Urinary bladder (tissue), 4 donors: ENCODE data around the gene DCLRE1C. TPM values are rescaled to one million over a fixed set of nuclear protein-coding genes. Genes with fewer than 3 reads are reported as not detected.
"Not testable (repeated sequence)": the region's sequence is repeated elsewhere in the genome, so short reads cannot be mapped to it uniquely, and the experiment has no call there.

Source experiments
- DNase-seq: peaks from one replicate; pipeline ENCODE4 v3.0.0-alpha.2; 2015; ENCODE audit errors: extremely low spot score
- H3K27ac ChIP-seq: one replicate; pipeline ENCODE4 v1.5.1; 2013; ENCODE audit warnings: low read depth, mild to moderate bottlenecking, moderate library complexity
- H3K36me3 ChIP-seq: one replicate; pipeline ENCODE4 v1.6.1; 2013; ENCODE audit warnings: mild to moderate bottlenecking, moderate library complexity; ENCODE audit not compliant: insufficient read depth
- H3K4me1 ChIP-seq: one replicate; pipeline ENCODE4 v1.6.1; 2013; ENCODE audit warnings: mild to moderate bottlenecking, moderate library complexity; ENCODE audit not compliant: insufficient read depth
- H3K4me3 ChIP-seq: one replicate; pipeline ENCODE4 v1.5.1; 2013; ENCODE audit warnings: low read depth, low read length
- WGBS: extraction: QIAGEN DNeasy Blood & Tissue Kit; methylation state at CpG from one replicate; pipeline ENCODE4 v1.1.7; 2013; 5-methylcytosine and 5-hydroxymethylcytosine counted together
- polyA plus RNA-seq: library from polyadenylated mRNA; stranded (reverse); fragments of 200-250 nt; gene quantifications from one replicate; pipeline ENCODE4 v1.2.3, GENCODE V29; 2013
- total RNA-seq: library from RNA; depleted of rRNA; stranded (reverse); fragments of >200 nt; gene quantifications from one replicate; pipeline ENCODE4 v1.2.3, GENCODE V29; 2014
- donor health status: healthy with polysubstance abuse.
- donor health status: healthy.

DCLRE1C gene
- total and polyA plus RNA-seq, 2 donors, result 7.1 to 19.5 TPM

- 97% methylated on average over 1 of the region's 1 CpG for WGBS
- Histone ChIP-seq H3K4me1 (no peaks in the 10 kb centered on the region), H3K36me3 (no peaks in the 10 kb centered on the region), H3K4me3 (no peak overlapping the region), H3K27ac (no peak overlapping the region)
- no peak for DNase-seq
Measured at GRCh38 chr10:14891151-14891550, 62.7 kb downstream of the DCLRE1C start.

- H3K36me3 ChIP-seq, result no peaks in the 10 kb centered on the region
- WGBS, result 77% methylated on average over 2 of the region's 2 CpGs
- no peak for DNase-seq
Measured at GRCh38 chr10:14889318-14889717, 64.6 kb downstream of the DCLRE1C start.

DNA sequence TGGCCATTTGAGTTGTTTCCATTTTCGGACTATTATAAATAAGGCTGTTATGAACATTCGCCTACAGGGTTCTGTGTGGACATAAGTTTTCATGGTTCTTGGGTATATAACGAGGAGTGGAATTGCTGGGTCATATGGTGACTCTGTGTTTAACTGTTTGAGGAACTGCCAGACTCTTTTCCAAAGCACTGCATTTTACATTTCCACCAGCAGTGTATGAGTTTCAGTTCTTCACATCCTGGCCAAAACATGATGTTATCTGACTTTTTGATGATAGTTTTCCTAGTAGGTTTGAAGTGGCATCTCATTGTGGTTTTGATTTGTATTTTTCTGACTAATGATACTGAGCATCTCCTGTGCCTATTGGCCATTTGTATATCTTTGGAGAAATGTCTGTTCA is 69.8 kb downstream of the DCLRE1C start:
- no peak overlapping the region for H3K4me3 ChIP-seq
- no peaks in the 10 kb centered on the region for H3K36me3 ChIP-seq
- no peak for DNase-seq
- 94% methylated on average over 3 of the region's 3 CpGs for WGBS
- H3K4me1 ChIP-seq, result no peaks in the 10 kb centered on the region
- H3K27ac ChIP-seq, result no peak overlapping the region

More at GRCh38 chr10:14889318-14889717, 64.6 kb downstream of the DCLRE1C start:
- Histone ChIP-seq H3K4me1 (no peaks in the 10 kb centered on the region), H3K4me3 (no peak overlapping the region), H3K27ac (no peak overlapping the region)

GRCh38 chr10:14880229-14880628 is 73.7 kb downstream of the DCLRE1C start:
- Histone ChIP-seq H3K4me1 (no peaks in the 10 kb centered on the region), H3K36me3 (no peaks in the 10 kb centered on the region), H3K27ac (no peak overlapping the region), H3K4me3 (no peak overlapping the region)
- WGBS, result 54% methylated on average over 7 of the region's 7 CpGs
- no peak for DNase-seq

GRCh38 chr10:14879928-14880193 is 74.0 kb downstream of the DCLRE1C start:
- Histone ChIP-seq H3K4me1 (no peaks in the 10 kb centered on the region), H3K36me3 (no peaks in the 10 kb centered on the region), H3K27ac (no peak overlapping the region), H3K4me3 (no peak overlapping the region)
- DNase-seq, result no peak
- WGBS, result 4% methylated on average over 5 of the region's 5 CpGs

GRCh38 chr10:14879124-14879927 is 74.6 kb downstream of the DCLRE1C start:
- no peaks in the 10 kb centered on the region for H3K4me1 ChIP-seq
- under 1% methylated on average over 60 of the region's 60 CpGs for WGBS
- DNase-seq, result no peak

GRCh38 chr10:14878266-14879123 is 75.4 kb downstream of the DCLRE1C start, which contains the start of gene SUV39H2:
TSS of gene SUV39H2 (plus strand) at chr10:14878866. CDS start at chr10:14878889, 23 bp downstream.
- peak; percentile 84 for DNase-seq
- Histone ChIP-seq H3K4me1 (no peaks in the 10 kb centered on the region), H3K4me3 (peak within 1 kb of the TSS; percentile 88), H3K27ac (peak within 1 kb of the TSS; percentile 94), H3K36me3 (no peaks in the 10 kb centered on the region)
- under 1% methylated on average over 102 of the region's 102 CpGs for WGBS

More at GRCh38 chr10:14879124-14879927, 74.6 kb downstream of the DCLRE1C start:
- no peak overlapping the region for H3K27ac ChIP-seq
- H3K4me3 ChIP-seq, result peak overlapping the region; percentile 88
- H3K36me3 ChIP-seq, result no peaks in the 10 kb centered on the region

DNA sequence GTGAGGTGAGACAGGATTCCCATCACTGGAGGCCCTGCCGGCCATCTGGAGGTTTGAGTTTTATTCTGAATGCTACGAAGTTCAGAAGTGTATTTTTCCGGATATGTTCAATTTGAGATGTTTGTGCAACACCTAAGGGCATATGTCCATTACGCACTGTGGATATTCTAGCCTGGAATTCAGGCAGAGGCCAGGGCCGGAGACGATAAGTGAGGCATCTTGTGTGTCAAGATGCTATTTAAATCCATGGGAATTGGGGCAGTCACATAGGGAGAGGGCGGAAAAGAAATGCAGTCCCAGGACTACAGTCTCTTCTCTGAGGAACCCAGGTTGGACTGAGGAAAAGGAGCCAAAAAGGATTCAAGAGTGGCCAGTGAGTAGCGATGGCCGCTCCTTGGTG is 77.1 kb downstream of the DCLRE1C start:
- Histone ChIP-seq H3K36me3 (no peaks in the 10 kb centered on the region), H3K4me3 (no peak overlapping the region), H3K27ac (no peak overlapping the region), H3K4me1 (no peaks in the 10 kb centered on the region)
- no peak for DNase-seq
- WGBS, result 87% methylated on average over 9 of the region's 9 CpGs

DNA sequence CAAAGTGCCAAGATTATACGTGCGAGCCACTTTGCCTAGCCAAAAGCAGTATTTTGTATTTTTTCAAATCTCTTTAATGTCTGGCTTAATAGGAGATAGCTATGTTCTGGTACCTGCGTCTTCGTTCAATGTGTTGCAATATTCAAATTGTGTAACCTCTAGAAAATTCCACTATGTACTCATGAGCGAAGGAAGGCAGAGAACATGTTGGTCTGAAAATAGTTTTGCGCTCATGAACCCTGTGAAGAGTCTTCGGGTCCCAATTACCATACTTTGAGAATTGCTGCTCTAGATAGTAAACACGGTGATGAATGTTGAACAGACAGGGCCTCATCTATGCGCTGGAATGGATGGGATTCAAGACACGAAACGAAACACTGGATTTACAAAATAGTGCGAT is 78.0 kb downstream of the DCLRE1C start:
- Histone ChIP-seq H3K4me3 (no peak overlapping the region), H3K36me3 (no peaks in the 10 kb centered on the region), H3K27ac (no peak overlapping the region), H3K4me1 (no peaks in the 10 kb centered on the region)
- DNase-seq, result no peak
- WGBS, result 96% methylated on average over 12 of the region's 12 CpGs

DNA sequence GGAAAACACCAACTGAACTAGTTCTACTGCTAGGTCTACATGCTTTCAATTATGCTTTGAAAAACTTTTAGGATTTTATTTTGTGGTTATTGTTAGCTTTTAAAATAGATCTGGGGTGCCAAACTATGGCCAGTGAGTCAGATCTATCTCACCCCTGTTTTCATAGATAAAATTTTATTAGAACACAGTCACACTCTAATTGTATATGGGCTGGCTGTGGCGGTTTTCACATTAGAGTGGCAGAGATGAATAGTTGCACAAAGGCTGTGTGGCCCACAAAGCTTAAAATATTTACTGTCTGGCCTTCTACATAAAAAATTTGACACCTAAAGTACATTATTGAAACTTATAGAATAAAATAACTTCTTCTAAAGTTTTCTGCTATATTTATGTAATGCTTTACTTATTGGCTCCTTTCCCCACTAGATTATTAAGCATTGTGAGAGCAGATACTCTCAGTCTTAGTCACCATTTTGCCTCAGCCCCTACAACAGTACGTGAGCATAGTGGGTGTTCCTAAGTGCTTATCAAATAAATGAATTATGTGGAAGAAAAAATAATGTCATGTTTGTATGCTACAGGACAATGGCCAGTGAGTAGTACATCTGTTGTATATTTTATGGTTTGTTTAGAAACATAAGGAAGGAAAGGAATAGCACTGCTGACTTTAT is 80.7 kb downstream of the DCLRE1C start:
- peaks cover 3% of the 10 kb centered on the region for H3K36me3 ChIP-seq
- DNase-seq, result no peak
- no peaks in the 10 kb centered on the region for H3K4me1 ChIP-seq
- no peak overlapping the region for H3K4me3 ChIP-seq
- WGBS, result 65% methylated on average over 2 of the region's 2 CpGs
- H3K27ac ChIP-seq, result no peak overlapping the region

- 93% methylated on average over 3 of the region's 3 CpGs for WGBS
- H3K27ac ChIP-seq, result not testable (repeated sequence)
Measured at GRCh38 chr10:14864871-14865270, 89.0 kb downstream of the DCLRE1C start.

GRCh38 chr10:14864466-14864865 is 89.4 kb downstream of the DCLRE1C start:
- not testable (repeated sequence) for H3K4me1 ChIP-seq, DNase-seq, H3K27ac ChIP-seq, H3K36me3 ChIP-seq, H3K4me3 ChIP-seq
- WGBS, result 98% methylated on average over 6 of the region's 6 CpGs

More at GRCh38 chr10:14864871-14865270, 89.0 kb downstream of the DCLRE1C start:
- not testable (repeated sequence) for H3K4me3 ChIP-seq, H3K4me1 ChIP-seq, DNase-seq, H3K36me3 ChIP-seq

GRCh38 chr10:14860791-14861190 is 93.1 kb downstream of the DCLRE1C start:
- 93% methylated on average over 1 of the region's 1 CpG for WGBS
- no peaks in the 10 kb centered on the region for H3K4me1 ChIP-seq
- peaks cover 5% of the 10 kb centered on the region for H3K36me3 ChIP-seq
- H3K4me3 ChIP-seq, result no peak overlapping the region
- no peak for DNase-seq
- H3K27ac ChIP-seq, result no peak overlapping the region
